ENCODE results near the gene STX1B.

STX1B gene

GRCh38 chr16:30980023-30980371 lies 30.4 kb downstream of the STX1B start:
- Histone ChIP-seq H3K9ac (ENCODE audit: insufficient read length) (no peak overlapping the region), H3K36me3 (ENCODE audit: insufficient read depth, low read length) (peaks cover 44% of the 10 kb centered on the region; the same call in 1 of the 2 replicates), H3K4me3 (no peak overlapping the region), H3K9me3 (ENCODE audit: low read depth, low read length) (no peaks in the 10 kb centered on the region), H3K27ac (no peak overlapping the region)
- DNase-seq (ENCODE audit: low read depth, low spot score) = no peak
- no peak for TF ChIP-seq EZH2 (IDR thresholded peaks at IDR 0.05)
- TF ChIP-seq FOXP2 (optimal IDR thresholded peaks at IDR 0.05; ENCODE audit: control extremely low read depth, extremely low read length, insufficient read depth) = no peak
- no peak for TF ChIP-seq POLR2AphosphoS5 (IDR thresholded peaks at IDR 0.05; ENCODE audit: borderline replicate concordance, low read depth, low read length)

- no peak for DNase-seq (ENCODE audit: low read depth, low spot score)
- H3K9ac ChIP-seq (ENCODE audit: insufficient read length) = no peak overlapping the region
- TF ChIP-seq POLR2AphosphoS5 (IDR thresholded peaks at IDR 0.05; ENCODE audit: borderline replicate concordance, low read depth, low read length) (no peak), EZH2 (IDR thresholded peaks at IDR 0.05) (no peak)
- H3K4me3 ChIP-seq = no peak overlapping the region
- no peaks in the 10 kb centered on the region for H3K9me3 ChIP-seq (ENCODE audit: low read depth, low read length)
- H3K36me3 ChIP-seq (ENCODE audit: insufficient read depth, low read length) = peaks cover 45% of the 10 kb centered on the region; the same call in 1 of the 2 replicates
- no peak overlapping the region for H3K27ac ChIP-seq
These were observed 31.0 kb downstream of the STX1B start for GRCh38 chr16:30979170-30980022.

DNA sequence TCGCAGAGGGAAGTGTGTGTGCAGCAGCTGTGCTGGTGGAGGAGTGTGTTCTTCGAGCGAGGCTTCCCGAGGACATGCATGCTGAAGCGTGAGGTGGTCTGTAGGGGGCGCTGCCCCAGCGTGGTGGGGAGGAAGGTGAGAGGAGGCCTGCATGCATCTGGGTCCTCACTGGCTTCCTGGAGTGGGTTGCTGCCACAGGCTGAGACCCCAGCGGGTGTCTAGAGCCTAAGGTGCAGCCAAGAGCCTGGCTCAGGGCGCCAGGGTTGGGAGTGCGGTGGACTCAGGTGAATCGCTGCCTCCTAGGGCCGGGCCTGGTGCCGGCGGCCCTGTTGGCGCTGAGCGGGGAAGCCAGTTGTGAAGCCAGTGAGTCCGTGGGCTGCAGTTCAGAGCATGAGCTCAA lies 32.9 kb downstream of the STX1B start:
- H3K27ac ChIP-seq = no peak overlapping the region
- H3K9ac ChIP-seq (ENCODE audit: insufficient read length) = no peak overlapping the region
- DNase-seq (ENCODE audit: low read depth, low spot score) = no peak
- no peak for TF ChIP-seq EZH2 (IDR thresholded peaks at IDR 0.05)
- TF ChIP-seq FOXP2 (optimal IDR thresholded peaks at IDR 0.05; ENCODE audit: control extremely low read depth, extremely low read length, insufficient read depth) = no peak
- no peak for TF ChIP-seq POLR2AphosphoS5 (IDR thresholded peaks at IDR 0.05; ENCODE audit: borderline replicate concordance, low read depth, low read length)
- H3K36me3 ChIP-seq (ENCODE audit: insufficient read depth, low read length) = peaks cover 57% of the 10 kb centered on the region
- no peak overlapping the region for H3K4me3 ChIP-seq
- no peaks in the 10 kb centered on the region for H3K9me3 ChIP-seq (ENCODE audit: low read depth, low read length)

DNA sequence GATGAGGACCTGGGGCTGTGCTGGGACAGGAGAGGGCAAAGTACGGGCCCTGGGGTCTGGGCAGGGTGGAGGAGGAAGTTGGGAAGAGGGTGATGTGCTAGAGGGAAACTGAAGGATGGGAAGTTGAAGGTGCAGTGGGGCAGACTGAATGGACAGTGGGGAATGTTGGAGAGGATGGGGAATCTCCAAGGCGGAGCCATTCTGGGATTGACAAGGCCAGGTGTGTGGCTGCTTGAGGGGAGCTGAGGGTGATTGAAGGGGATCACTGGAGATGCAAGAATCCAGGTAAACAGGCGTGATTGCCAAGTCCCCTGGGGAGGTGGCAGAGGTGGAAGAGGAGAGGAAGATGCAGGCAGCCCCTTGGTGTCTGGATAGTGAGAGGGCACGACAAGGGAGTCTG lies 34.0 kb downstream of the STX1B start:
- Histone ChIP-seq H3K9ac (ENCODE audit: insufficient read length) (no peak overlapping the region), H3K36me3 (ENCODE audit: insufficient read depth, low read length) (peaks cover 65% of the 10 kb centered on the region), H3K9me3 (ENCODE audit: low read depth, low read length) (no peaks in the 10 kb centered on the region), H3K27ac (no peak overlapping the region), H3K4me3 (no peak overlapping the region)
- DNase-seq (ENCODE audit: low read depth, low spot score) = no peak
- TF ChIP-seq POLR2AphosphoS5 (IDR thresholded peaks at IDR 0.05; ENCODE audit: borderline replicate concordance, low read depth, low read length) (no peak), EZH2 (IDR thresholded peaks at IDR 0.05) (no peak), FOXP2 (optimal IDR thresholded peaks at IDR 0.05; ENCODE audit: control extremely low read depth, extremely low read length, insufficient read depth) (no peak)

GRCh38 chr16:30974348-30974747 lies 36.1 kb downstream of the STX1B start:
- Histone ChIP-seq H3K9me3 (ENCODE audit: low read depth, low read length) (no peaks in the 10 kb centered on the region), H3K36me3 (ENCODE audit: insufficient read depth, low read length) (peaks cover 68% of the 10 kb centered on the region), H3K4me3 (no peak overlapping the region), H3K9ac (ENCODE audit: insufficient read length) (no peak overlapping the region), H3K27ac (no peak overlapping the region)
- no peak for DNase-seq (ENCODE audit: low read depth, low spot score)
- TF ChIP-seq POLR2AphosphoS5 (IDR thresholded peaks at IDR 0.05; ENCODE audit: borderline replicate concordance, low read depth, low read length) (no peak), EZH2 (IDR thresholded peaks at IDR 0.05) (no peak), FOXP2 (optimal IDR thresholded peaks at IDR 0.05; ENCODE audit: control extremely low read depth, extremely low read length, insufficient read depth) (no peak)

- no peaks in the 10 kb centered on the region for H3K9me3 ChIP-seq (ENCODE audit: low read depth, low read length)
- no peak overlapping the region for H3K4me3 ChIP-seq
- TF ChIP-seq POLR2AphosphoS5 (IDR thresholded peaks at IDR 0.05; ENCODE audit: borderline replicate concordance, low read depth, low read length) (no peak), FOXP2 (optimal IDR thresholded peaks at IDR 0.05; ENCODE audit: control extremely low read depth, extremely low read length, insufficient read depth) (no peak), EZH2 (IDR thresholded peaks at IDR 0.05) (no peak)
- peaks cover 69% of the 10 kb centered on the region for H3K36me3 ChIP-seq (ENCODE audit: insufficient read depth, low read length)
- DNase-seq (ENCODE audit: low read depth, low spot score) = no peak
- no peak overlapping the region for H3K9ac ChIP-seq (ENCODE audit: insufficient read length)
- H3K27ac ChIP-seq = no peak overlapping the region
These were observed 37.6 kb downstream of the STX1B start for GRCh38 chr16:30972872-30973271.

- TF ChIP-seq EZH2 (IDR thresholded peaks at IDR 0.05) (no peak), POLR2AphosphoS5 (IDR thresholded peaks at IDR 0.05; ENCODE audit: borderline replicate concordance, low read depth, low read length) (no peak), FOXP2 (optimal IDR thresholded peaks at IDR 0.05; ENCODE audit: control extremely low read depth, extremely low read length, insufficient read depth) (no peak)
- H3K27ac ChIP-seq = no peak overlapping the region
- peaks cover 69% of the 10 kb centered on the region for H3K36me3 ChIP-seq (ENCODE audit: insufficient read depth, low read length)
- H3K4me3 ChIP-seq = no peak overlapping the region
- no peak for DNase-seq (ENCODE audit: low read depth, low spot score)
- no peaks in the 10 kb centered on the region for H3K9me3 ChIP-seq (ENCODE audit: low read depth, low read length)
- no peak overlapping the region for H3K9ac ChIP-seq (ENCODE audit: insufficient read length)
These were observed 39.1 kb downstream of the STX1B start for GRCh38 chr16:30971298-30971697.

- no peak overlapping the region for H3K4me3 ChIP-seq
- H3K36me3 ChIP-seq (ENCODE audit: insufficient read depth, low read length) = peaks cover 73% of the 10 kb centered on the region
- TF ChIP-seq EZH2 (IDR thresholded peaks at IDR 0.05) (no peak), FOXP2 (optimal IDR thresholded peaks at IDR 0.05; ENCODE audit: control extremely low read depth, extremely low read length, insufficient read depth) (no peak), POLR2AphosphoS5 (IDR thresholded peaks at IDR 0.05; ENCODE audit: borderline replicate concordance, low read depth, low read length) (no peak)
- no peak overlapping the region for H3K9ac ChIP-seq (ENCODE audit: insufficient read length)
- no peak for DNase-seq (ENCODE audit: low read depth, low spot score)
- no peaks in the 10 kb centered on the region for H3K9me3 ChIP-seq (ENCODE audit: low read depth, low read length)
- no peak overlapping the region for H3K27ac ChIP-seq
These were observed 41.1 kb downstream of the STX1B start for GRCh38 chr16:30969246-30969842.
